Activated CD4-positive, alpha-beta T cell treated with anti-CD3 and anti-CD28 coated beads, Interleukin-10, Interleukin-2, amounts not matched to agents 100 ng/mL and 50 ng/mL, durations not matched to agents 16 hours and 8 hours (primary cell): ENCODE data around the gene PHF8.

ENCODE experiments used
- DNase-seq: peaks from one replicate; pipeline ENCODE4 v3.0.0-alpha.2; 2020

Gene PHF8

GRCh38 chrX:54012830-54013500, 31.3 kb downstream of the PHF8 start:
- peak; percentile 9 for DNase-seq

- no peak for DNase-seq
Measured at GRCh38 chrX:54007682-54008081, 36.6 kb downstream of the PHF8 start.

- no peak for DNase-seq
Measured at GRCh38 chrX:53997724-53998123, 46.5 kb downstream of the PHF8 start.

- DNase-seq, result no peak
Measured at GRCh38 chrX:53992589-53992988, 51.7 kb downstream of the PHF8 start.

- no peak for DNase-seq
Measured at GRCh38 chrX:53990171-53990570, 54.1 kb downstream of the PHF8 start.

- no peak for DNase-seq
Measured at GRCh38 chrX:53984895-53985294, 59.4 kb downstream of the PHF8 start.

- DNase-seq, result no peak
Measured at GRCh38 chrX:53974529-53974928, 69.7 kb downstream of the PHF8 start.

- no peak for DNase-seq
Measured at GRCh38 chrX:53969540-53969939, 74.7 kb downstream of the PHF8 start.

- no peak for DNase-seq
Measured at GRCh38 chrX:53950130-53950733, 94.0 kb downstream of the PHF8 start.

GRCh38 chrX:53940180-53940579, 104.1 kb downstream of the PHF8 start:
- no peak for DNase-seq

GRCh38 chrX:53939127-53939526, 105.1 kb downstream of the PHF8 start:
- peak; percentile 14 for DNase-seq

- DNase-seq, result no peak
Measured at GRCh38 chrX:53930515-53931380, 113.5 kb downstream of the PHF8 start.

- DNase-seq, result no peak
Measured at GRCh38 chrX:53926030-53926429, 118.2 kb downstream of the PHF8 start.

GRCh38 chrX:53918702-53919101, 125.6 kb downstream of the PHF8 start:
- DNase-seq, result no peak

GRCh38 chrX:53900623-53901022, 143.7 kb downstream of the PHF8 start:
- DNase-seq, result no peak

GRCh38 chrX:53895270-53895669, 149.0 kb downstream of the PHF8 start:
- no peak for DNase-seq
